ENCODE results near the gene PELO.
"Not testable (repeated sequence)": the region's sequence is repeated elsewhere in the genome, so short reads cannot be mapped to it uniquely, and the experiment has no call there.

PELO gene

DNA sequence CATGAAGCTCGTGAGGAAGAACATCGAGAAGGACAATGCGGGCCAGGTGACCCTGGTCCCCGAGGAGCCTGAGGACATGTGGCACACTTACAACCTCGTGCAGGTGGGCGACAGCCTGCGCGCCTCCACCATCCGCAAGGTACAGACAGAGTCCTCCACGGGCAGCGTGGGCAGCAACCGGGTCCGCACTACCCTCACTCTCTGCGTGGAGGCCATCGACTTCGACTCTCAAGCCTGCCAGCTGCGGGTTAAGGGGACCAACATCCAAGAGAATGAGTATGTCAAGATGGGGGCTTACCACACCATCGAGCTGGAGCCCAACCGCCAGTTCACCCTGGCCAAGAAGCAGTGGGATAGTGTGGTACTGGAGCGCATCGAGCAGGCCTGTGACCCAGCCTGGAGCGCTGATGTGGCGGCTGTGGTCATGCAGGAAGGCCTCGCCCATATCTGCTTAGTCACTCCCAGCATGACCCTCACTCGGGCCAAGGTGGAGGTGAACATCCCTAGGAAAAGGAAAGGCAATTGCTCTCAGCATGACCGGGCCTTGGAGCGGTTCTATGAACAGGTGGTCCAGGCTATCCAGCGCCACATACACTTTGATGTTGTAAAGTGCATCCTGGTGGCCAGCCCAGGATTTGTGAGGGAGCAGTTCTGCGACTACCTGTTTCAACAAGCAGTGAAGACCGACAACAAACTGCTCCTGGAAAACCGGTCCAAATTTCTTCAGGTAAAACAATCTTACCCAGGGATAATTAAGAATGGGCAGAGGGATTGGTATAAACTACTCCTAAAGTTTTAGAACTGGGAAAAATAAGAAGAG is 12.9 kb downstream of the PELO start:
- peak; percentile 10 to 75 (median 40) for DNase-seq

DNA sequence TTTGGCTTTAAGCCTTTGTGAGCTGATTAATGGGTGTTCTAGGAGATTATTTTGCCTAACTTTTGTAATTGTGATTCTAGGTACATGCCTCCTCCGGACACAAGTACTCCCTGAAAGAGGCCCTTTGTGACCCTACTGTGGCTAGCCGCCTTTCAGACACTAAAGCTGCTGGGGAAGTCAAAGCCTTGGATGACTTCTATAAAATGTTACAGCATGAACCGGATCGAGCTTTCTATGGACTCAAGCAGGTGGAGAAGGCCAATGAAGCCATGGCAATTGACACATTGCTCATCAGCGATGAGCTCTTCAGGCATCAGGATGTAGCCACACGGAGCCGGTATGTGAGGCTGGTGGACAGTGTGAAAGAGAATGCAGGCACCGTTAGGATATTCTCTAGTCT is 13.6 kb downstream of the PELO start:
- peak in 1 of 5 experiments; percentile 10 for DNase-seq

DNA sequence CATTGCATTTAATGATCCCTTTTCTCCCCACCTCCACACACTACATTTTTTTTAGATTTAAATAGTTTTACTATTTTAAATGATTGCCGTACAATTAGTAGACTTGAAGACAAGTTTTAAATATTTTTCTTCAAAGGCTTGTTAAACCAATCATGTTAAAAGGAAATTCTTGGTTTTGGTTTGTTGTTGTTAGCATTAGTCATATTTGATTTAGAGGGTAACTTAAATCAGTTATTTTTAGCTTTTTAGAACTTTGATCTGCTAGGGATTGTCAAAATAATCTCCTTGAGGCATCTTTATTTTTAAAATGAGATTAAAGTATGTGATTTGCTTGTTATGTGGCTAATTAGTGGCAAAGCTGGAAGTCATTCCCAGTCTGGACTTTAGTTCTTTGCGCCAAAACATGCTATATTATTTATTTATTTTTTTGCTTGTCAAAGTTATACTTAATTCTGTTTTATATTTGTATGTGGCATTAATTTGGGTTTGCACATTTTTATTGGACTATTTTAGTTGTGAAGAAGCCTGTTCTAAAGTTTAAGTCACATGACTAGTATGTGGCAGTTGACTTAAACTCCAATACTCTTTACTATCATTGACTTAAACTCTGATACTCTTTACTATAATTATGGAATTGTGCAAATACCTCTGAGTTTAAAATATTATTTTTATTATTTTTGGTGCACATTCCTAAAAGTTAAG is 14.7 kb downstream of the PELO start:
- DNase-seq, result no peak

DNA sequence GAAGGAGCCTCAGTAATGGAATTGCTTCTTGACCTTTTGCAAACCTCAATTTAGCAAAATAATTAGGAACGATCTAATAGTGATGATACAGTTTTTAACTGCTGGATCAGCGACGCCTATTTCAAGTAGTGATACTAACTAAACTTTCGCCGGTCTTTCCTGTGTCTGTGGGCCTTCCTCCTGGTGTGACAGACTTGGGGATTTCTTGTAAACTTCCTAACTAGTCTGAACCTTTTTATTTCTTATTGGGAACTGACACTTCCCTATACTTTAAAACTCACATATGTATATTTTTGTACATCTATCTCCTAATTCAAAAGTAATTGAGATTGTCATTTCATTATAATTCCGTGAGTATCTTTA is 15.2 kb downstream of the PELO start:
- no peak for DNase-seq

DNA sequence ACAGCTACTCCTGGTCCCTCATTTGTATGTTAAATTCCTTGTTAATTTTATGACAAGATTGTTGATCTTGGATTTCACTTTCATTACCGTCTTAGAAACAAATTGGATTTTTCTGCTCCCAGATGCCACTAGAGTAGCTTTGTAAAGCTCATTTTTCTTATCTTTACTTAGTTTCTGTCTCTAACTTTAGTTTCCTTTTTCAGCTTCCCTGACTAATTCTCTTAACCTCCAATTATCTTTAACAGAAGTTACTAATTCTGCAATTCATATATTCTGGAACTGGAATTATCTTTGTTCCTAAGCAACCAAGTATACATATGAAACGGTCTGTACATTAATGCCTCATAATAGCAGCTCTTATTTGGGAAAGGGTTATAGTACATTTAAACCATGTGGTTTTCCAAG is 16.7 kb downstream of the PELO start:
- no peak for DNase-seq

DNA sequence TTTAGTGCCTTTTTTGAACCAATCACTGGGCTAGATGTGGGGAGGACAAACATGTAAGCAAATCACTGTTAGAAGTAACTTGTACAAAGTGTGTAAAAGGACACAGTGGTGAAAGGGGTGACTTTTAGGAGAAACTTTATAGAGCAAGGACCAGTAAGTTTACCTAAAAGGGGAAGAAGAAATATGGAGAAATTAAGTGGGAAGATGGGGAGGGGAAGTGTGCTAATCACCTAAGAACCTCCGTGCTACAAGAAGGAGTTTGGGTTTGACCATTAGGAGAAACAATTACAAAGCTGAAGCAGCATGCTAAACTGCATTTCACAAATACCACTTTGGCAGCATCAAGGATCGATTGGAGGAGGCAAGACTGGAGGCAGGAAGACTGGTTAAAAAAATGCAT is 17.3 kb downstream of the PELO start:
- no peak for DNase-seq

DNA sequence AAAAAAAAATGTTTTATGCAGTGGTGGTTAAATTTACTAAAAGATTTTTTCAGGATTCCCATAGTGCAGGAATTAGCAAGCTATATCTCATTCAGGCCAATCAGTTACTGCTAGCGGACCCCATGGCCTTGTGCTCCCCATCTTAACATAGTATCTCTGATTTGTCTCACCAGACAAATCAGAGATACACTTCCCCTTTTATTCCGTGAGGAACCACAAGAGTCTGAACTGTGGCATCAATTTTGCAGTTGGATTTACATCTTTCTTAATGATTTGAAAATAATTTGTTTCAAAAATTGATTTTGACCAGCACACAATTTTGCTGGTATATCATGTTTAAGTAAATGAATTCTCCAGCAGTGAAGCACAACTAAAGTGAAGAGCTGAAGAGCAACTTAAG is 17.9 kb downstream of the PELO start:
- DNase-seq, result no peak

DNA sequence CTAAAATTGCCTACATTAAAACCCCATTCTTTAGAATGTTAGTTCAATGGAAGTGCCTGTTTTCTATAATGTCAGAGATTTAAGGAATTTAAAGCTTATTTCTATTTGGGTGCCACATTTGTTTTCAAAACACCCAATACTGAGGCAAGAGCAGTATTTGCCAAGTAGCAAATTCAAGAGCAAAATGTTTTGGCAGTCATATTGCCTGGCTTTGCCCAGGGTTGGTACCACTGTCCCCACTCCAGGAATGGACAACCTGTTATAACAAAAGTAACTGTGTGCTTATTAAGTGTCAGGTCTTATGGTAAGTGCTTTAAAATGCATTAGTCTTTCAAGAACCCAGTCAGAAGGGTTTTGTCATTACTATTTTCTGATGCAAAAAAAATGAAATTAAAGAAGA is 19.3 kb downstream of the PELO start:
- no peak for DNase-seq

DNA sequence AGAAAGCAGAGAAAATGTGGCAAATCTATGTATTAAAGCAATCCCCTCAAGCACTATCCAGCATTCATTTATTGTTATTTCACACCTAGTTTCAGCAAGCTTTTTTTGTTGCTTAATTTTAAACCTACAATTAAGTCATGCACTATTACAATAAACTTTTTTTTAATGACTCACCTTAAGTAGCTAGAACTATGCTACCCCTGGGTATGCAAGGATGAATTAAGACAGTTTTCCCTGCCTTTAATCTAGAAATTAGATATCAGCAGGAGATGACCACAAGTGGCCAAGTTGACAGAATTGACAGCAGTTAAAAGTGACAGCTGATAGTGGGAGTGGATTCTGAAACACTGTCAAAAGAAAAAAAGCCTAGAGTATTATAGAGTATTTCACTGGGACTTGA is 20.0 kb downstream of the PELO start:
- DNase-seq, result no peak

DNA sequence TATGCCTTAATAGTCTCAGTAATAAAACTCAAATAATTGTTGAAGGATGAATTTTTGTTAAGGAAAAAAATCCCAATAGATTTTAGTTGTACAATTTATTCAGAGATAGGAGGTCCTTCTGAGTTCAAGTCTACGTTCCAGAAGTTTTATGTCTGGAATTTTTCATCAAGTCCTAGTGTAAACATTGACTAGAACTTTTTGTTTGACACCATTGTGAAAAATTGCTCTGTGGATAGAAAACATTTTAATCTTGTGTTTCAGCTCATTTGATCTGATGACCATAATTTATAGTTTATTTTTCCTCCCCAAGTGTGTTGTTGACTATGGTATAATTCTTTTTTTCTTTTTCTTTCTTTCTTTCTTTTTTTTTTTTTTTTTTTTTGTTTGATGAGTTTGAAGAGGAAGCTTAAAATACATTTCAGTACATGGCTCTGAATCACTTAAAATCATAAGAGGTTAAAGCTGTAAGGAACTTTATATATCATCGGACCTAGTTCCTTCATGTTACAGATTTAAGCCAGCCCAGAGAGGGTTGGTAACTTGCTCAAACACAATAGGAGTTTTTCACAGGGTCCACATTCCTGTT is 20.7 kb downstream of the PELO start:
- no peak for DNase-seq

DNA sequence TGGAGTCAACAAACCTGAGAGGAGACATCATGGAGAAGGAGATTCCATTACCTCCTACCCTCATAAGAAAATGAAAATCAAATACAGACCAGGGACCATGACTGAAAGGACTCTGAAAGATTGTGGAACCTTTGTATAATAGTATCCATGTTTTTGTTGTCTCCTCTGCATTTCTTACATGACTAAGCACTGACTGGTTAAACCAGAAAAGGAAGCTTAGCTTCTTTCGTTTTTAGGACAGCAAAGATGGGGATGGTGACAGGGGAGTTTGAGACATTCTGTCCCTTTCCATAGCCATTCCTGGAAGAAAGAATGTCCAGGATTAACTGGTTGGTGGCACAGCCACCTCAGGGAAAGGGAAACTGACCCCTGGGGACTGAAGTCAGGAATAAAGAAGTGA is 22.2 kb downstream of the PELO start:
- DNase-seq, result no peak

DNA sequence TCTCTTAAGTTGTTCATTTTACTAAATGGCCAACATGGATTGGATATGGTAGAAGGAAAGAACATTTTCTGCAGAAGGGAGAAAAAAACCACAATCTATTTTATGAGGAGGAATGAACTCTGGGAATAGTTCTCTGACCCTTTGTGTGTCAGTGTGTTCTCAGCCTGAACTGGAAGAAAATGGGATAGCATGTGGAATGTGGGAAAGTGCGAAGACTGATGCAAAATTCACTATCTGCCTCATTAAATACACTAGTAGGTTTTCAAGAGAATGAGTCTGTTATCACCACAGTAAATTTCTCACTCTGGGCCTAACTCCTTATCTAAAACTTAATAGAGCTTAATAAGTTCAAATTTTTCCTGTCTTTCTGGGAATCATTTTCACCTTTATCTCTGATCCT is 22.7 kb downstream of the PELO start:
- no peak for DNase-seq

DNA sequence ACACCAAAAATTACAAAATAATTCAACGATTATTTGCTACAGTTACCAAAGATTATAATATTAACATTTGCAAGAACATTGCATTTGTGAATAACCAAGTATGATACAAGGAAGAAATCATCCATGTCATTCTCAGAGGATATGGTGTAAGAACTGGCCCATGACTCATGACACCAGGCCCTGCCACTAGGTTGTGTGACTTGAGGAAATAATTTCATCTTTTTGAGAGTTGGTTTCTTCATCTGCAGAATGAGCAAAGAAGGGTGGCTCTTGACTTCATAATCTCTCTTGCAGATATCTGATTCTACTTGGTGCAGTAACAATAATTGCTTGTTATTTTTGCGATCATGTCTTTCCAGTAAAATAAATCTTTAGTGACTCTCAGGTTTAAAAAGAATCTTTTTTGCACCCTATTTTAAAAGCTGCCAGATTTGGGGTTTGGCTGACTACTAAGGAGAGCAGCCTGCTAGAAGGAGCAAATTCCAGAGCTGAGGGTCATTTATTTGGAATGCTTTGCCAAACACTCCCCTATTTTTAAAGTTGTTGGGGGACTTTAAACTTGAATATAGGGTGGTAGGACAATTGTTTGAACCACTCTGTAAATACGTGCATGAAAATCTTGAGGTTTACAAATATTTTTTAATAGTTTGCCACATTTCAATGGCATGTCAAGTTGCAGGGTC is 23.5 kb downstream of the PELO start:
- no peak for DNase-seq

DNA sequence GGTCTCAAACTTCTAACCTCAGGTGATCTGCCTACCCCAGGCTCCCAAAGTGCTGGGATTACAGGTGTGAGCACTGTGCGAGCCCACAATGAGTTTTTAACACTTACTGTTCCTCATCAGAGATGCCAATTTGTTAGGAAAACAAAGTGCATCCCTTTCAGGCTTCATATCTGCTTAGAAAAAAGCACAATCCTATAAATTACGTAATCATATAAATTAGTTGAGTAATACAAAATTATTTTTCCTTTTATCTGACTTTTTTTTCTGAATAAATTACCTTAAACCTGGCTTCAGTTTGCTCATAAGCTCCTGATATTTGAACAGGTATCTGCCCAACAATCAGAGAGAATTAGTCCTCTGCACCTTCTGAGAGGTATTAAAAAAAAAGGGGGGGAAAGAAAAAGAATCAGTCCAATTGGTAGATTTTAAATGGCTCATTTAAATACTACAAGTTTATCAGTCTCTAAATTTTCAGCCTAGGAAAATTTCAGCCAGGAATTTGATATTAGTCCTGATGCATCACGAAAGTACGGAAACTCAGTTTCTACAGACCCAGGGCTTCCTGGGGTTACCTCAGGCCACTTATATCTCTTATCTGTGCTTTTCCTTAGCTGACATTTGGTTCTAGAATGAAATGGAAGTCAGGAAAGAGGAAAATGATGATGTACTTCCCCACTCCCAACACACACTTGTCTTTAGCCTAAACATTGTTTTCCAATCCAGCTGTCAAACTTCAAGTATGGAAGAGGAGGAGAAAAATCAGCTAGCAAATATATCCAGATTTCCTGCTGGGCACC is 26.8 kb downstream of the PELO start:
- DNase-seq, result no peak

DNA sequence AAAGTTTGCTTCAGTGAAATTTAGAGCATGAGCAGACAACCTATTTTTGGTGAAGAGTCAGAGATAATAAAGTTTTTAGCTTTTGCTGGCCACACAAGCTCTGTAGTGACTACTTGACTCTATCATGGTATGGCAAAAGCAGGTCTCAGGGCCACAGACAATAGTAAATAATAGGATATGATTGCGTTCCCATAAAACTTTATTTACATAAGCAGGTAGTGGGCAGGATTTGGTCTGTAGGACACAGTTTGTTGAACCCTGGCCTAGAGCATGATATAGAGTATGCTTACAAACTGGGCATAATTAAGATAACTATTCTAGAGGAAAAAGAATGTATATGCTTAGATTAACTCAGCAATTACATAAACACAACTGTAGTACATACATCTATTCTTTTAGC is 30.1 kb downstream of the PELO start:
- no peak for DNase-seq

DNA sequence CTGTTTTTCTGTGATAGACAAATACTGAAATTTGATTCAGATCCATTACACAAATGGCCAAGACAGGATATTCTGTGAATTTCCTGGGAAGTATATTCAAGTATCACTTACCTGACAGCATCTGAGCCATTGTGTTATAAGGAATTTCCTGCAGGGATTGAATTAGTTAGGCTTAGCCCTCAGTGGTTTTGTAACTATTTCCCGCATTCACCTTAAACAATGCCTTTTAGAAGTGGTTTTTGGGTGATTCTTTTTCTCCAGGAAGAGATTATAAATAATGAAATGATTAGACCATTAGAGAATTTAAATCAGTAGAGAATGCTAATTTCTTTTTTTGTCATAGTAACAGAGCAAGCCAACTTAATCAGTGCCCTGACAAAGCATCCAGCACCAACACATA is 30.6 kb downstream of the PELO start:
- DNase-seq, result no peak

DNA sequence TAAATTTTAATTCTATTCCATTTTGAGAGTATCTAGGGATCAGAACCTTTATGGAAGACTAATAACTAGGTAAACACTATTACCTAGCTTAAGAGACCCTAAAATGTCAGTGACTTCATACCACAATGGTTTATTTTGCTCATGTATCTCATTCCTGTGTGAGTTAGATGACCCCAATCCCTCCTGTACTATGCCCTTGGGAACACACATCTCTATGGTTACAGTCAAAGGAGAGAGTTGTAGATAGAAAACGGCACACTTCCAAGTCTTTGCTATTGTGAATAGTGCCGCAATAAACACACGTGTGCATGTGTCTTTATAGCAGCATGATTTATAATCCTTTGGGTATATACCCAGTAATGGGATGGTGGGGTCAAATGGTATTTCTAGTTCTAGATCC is 31.1 kb downstream of the PELO start:
- not testable (repeated sequence) for DNase-seq

DNA sequence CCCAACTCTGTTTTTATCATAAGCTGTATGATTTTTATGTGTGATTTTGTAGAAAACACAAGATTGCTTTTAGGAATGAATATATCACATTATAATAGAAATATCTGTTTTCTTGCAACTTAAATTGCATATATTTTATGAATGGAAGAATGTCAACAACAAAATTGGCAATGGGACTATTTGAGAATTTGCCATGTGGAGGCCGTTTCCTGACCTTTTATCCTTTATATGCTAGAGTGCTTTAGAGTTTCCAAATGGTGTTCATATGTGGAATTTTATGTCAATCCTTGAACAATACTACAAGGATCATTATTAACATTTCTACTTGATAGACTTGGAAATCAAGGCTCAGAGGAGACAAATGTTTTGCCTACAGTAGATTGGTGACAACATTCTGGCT is 34.2 kb downstream of the PELO start:
- no peak for DNase-seq

DNA sequence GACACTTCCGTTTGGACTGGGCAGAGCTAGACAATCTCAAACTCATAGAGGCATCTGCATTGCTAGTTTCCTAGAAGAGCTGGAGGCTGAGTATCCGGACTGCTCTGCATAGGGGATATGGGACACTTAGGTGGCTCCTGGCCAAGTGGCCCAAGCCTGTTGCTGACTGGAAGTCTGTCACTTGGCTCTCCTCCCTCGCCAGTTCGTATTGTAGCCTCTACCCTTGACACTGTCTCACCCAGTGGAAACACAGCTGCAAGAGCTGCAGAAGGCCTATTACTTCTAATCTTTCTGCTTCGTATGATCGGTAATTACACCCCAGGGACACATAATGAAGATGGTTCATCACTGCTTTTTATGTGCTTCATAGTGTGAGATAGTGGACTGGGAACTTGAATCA is 34.7 kb downstream of the PELO start:
- no peak for DNase-seq

DNA sequence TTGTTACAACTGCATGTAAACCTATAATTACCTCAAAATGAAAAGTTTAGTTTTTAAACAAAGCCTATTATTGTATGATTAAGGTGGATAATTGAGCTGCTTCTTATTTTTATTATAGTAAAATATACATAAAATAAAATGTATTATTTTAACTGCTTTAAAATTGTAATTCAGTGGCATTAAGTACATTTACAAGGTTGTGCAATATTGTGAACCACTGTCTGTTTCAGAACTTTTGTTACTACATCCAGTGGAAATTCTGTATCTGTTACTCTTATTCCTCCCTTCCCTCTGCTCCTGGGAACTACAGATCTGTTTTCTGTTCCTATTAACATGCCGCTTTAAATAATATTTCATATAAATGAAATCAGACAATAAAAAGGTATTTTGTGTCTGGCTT is 37.1 kb downstream of the PELO start:
- no peak for DNase-seq

DNA sequence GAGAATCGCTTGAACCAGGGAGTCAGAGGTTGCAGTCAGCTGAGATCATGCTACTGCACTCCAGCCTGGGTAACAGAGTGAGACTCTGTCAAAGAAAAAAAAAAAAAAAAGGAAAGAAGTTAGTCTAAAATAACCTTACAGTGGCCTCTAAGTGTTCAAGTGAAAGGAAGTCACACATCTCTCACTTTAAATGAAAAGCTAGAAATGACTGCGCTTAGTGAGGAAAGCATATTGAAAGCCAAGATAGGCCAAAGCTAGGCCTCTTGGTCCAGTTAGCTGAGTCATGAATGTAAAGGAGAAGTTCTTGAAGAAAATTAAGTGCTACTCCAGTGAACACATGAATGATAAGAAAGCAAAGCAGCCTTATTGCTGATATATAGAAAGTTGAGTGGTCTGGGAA is 38.1 kb downstream of the PELO start:
- peak in 1 of 5 experiments; percentile 86 for DNase-seq

DNA sequence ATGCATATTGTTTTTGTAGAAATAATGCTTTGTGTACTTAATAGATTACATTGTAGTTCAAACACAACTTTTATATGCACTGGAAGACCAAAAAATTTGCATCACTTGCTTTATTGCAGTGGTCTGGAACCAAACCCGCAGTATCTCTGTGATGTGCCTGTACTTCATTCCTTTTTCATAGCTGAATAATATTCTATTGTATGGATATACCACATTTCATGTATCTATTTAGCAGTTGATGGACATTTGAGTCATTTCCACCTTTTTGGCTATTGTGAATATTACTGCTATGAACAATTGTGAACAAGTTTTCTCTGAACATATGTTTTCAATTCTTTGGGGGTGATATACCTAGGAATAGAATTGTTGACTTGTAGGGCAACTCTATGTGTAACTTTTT is 40.1 kb downstream of the PELO start:
- DNase-seq, result no peak

DNA sequence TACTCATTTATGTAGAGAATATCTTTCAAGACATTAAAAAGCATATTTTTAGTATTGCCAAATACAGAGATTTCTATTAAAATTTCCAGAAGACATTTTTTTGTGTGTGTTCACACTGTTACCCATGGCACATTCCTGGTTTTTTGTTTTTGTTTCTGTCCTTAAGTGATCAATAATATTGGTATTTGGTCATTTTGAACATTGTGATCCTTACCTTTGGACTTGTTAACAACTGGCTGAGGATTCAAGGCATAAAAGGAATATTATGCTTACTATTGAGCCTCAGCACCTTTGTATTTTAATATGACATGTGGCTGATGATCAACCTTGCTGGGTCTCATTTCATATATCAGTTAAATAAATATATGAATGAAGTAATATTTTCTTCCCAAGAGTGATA is 41.9 kb downstream of the PELO start:
- no peak for DNase-seq
